Activated B cell treated with CpG ODN at 0.5 μM for 24 hours (primary cell): Measurements from ENCODE around the gene ZNF512. TPM values are rescaled to one million over a fixed set of nuclear protein-coding genes. Genes with fewer than 3 reads are reported as not detected.
A peak's percentile ranks its signal among the peaks of the same experiment; 100 is the strongest.

Source experiments
- ATAC-seq: fragments of 200-7000 bp; cut with Tn5 transposase; one replicate; pipeline ENCODE4 v1.10.0; 2021; ENCODE audit warnings: low read depth, mild to moderate bottlenecking, moderate library complexity
- CTCF ChIA-PET: fragments of 350-600 bp; sonication (Branson Sonifier 250); formaldehyde crosslinking; loops from one replicate; lab custom pipeline; 2021; ENCODE audit warnings: antibody characterized with exemption; lab: Charles Lee
- POLR2A ChIA-PET: fragments of 350-600 bp; sonication (Branson Sonifier 250); formaldehyde crosslinking; loops from one replicate; lab custom pipeline; 2021; ENCODE audit warnings: antibody characterized with exemption; lab: Charles Lee
- DNase-seq: peaks from one replicate; pipeline ENCODE4 v3.0.0; 2022
- H3K27ac Mint-ChIP-seq: one replicate; pipeline ENCODE4 v1.8.0; 2020; ENCODE audit warnings: mixed read lengths
- H3K27me3 Mint-ChIP-seq: one replicate; pipeline ENCODE4 v1.8.0; 2021; ENCODE audit warnings: mixed read lengths
- H3K36me3 Mint-ChIP-seq: one replicate; pipeline ENCODE4 v1.8.0; 2021; ENCODE audit warnings: low read depth, mixed read lengths
- H3K4me1 Mint-ChIP-seq: one replicate; pipeline ENCODE4 v1.8.0; 2021; ENCODE audit warnings: mixed read lengths
- H3K4me3 Mint-ChIP-seq: one replicate; pipeline ENCODE4 v1.8.0; 2020; ENCODE audit warnings: mild to moderate bottlenecking, mixed read lengths
- H3K9me3 Mint-ChIP-seq: one replicate; pipeline ENCODE4 v1.8.0; 2020; ENCODE audit warnings: mixed read lengths
- intact Hi-C: fragments of 100-400 bp; cut with micrococcal nuclease; formaldehyde crosslinking; loops from one replicate; pipeline ENCODE4 v1.15.1; 2024
- total RNA-seq: library from RNA; stranded (reverse); gene quantifications from 2 replicates; pipeline ENCODE4 v1.2.3, GENCODE V29; 2022
- TF ChIP-seq, protein P1 (sequence below): fragments of 200-600 bp; IDR thresholded peaks from one replicate; pipeline ENCODE4 v1.8.0; 2022; ENCODE audit warnings: antibody characterized with exemption, mild to moderate bottlenecking

The ZNF512 gene
- total RNA-seq, 1 donor from 2014 or later: 48.7 TPM

DNA sequence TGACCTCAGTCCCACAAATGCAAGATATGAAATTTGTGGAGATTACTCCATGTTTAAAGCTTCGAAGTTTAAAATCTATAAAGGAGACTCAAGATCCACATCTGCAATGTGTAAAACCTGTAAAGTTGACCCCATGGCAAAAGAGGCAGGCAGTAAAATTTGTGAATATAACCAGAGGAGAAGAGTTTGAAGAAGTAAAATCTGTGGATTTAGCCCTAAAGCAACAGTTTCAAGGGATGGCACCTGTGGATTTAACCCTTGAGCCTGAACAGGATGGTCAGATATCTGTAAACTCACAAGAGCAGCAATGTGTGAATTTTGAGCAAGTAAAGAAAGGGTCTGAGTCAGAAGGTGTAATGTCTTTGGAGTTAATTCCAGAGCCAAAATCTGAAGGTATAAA lies 11.2 kb upstream of the ZNF512 start:
- POLR2A ChIA-PET: no interaction called here
- DNase-seq (no peak), ATAC-seq (no peak)
- Mint-ChIP-seq H3K4me3 (no peak overlapping the region), H3K36me3 (no peaks in the 10 kb centered on the region), H3K9me3 (peaks cover 4% of the 10 kb centered on the region), H3K27ac (no peak overlapping the region), H3K27me3 (peaks cover 25% of the 10 kb centered on the region), H3K4me1 (no peaks in the 10 kb centered on the region)
- intact Hi-C loops: no loop called here
- CTCF ChIA-PET: no interaction called here
- TF ChIP-seq, protein P1, sequence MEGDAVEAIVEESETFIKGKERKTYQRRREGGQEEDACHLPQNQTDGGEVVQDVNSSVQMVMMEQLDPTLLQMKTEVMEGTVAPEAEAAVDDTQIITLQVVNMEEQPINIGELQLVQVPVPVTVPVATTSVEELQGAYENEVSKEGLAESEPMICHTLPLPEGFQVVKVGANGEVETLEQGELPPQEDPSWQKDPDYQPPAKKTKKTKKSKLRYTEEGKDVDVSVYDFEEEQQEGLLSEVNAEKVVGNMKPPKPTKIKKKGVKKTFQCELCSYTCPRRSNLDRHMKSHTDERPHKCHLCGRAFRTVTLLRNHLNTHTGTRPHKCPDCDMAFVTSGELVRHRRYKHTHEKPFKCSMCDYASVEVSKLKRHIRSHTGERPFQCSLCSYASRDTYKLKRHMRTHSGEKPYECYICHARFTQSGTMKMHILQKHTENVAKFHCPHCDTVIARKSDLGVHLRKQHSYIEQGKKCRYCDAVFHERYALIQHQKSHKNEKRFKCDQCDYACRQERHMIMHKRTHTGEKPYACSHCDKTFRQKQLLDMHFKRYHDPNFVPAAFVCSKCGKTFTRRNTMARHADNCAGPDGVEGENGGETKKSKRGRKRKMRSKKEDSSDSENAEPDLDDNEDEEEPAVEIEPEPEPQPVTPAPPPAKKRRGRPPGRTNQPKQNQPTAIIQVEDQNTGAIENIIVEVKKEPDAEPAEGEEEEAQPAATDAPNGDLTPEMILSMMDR: no peak

DNA sequence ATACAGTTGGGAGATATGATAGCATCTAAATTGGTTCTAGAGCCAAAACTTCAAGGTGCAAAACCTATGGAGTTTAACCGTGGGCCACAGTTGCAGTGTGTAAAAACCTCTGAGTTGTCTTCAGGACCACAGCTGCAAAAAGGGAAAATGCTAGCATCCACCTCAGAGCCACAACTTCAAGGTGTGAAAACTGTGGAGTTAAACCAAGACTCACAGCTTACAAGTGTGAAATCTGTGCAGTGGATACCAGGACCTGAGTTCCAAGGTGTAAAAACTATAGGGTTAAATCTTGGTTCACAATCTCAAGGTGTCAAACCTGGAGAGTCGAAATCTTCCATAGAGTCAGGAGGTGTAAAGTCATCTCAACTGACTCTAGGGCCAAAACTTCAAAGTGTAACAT lies 10.4 kb upstream of the ZNF512 start:
- intact Hi-C loops: no loop called here
- TF ChIP-seq, protein P1: no peak
- DNase-seq: no peak
- Mint-ChIP-seq H3K27me3 (peaks cover 18% of the 10 kb centered on the region), H3K4me3 (no peak overlapping the region), H3K36me3 (no peaks in the 10 kb centered on the region), H3K9me3 (peaks cover 4% of the 10 kb centered on the region), H3K4me1 (no peaks in the 10 kb centered on the region), H3K27ac (no peak overlapping the region)
- ATAC-seq: no peak
- ChIA-PET POLR2A (no interaction called here), CTCF (no interaction called here)

DNA sequence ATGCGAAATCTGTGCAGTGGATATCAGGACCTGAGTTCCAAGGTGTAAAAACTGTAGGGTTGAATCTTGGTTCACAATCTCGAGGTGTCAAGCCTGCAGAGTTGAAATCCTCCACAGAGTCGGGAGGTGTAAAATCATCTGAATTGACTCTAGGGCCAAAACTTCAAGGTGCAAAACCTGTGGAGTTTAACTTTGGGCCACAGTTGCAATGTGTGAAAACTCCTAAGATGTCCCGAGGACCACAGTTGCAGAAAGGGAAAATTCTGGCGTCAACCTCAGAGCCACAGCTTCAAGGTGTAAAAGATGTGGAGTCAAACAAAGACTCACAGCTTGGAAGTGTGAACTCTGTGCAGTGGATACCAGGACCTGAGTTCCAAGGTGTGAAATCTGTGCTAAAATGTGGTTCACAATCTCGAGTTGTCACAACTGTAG lies 9.8 kb upstream of the ZNF512 start:
- Mint-ChIP-seq H3K4me3 (no peak overlapping the region), H3K9me3 (peaks cover 8% of the 10 kb centered on the region), H3K27ac (no peak overlapping the region), H3K4me1 (no peaks in the 10 kb centered on the region), H3K27me3 (peaks cover 20% of the 10 kb centered on the region), H3K36me3 (no peaks in the 10 kb centered on the region)
- POLR2A ChIA-PET: no interaction called here
- TF ChIP-seq, protein P1: no peak
- intact Hi-C loops: no loop called here
- ATAC-seq: no peak
- no peak for DNase-seq
- CTCF ChIA-PET: interaction anchor here (0.5 kb wide), 1 partner anchor 9 kb away, joined by 3 read pairs; no protein-coding TSS in a partner anchor

DNA sequence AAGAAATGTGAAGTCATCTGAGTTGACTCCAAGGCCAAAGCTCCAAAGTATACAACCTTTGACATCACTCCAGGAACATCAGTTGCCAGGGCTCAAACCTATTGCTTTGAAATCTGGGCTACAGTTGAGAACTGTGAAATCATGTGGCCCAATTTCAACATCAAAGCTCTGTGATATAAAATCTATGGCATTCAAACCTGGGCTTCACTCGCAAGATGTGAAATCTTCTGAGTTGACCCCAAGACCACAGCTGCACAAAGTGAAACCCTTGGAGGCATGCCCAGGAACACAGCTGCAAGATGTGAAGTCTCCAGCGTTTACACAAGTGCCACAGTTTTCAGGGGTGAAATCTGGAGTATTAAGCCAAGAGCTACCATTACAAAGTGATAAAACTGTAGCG lies 9.4 kb upstream of the ZNF512 start:
- Mint-ChIP-seq H3K36me3 (no peaks in the 10 kb centered on the region), H3K9me3 (peaks cover 8% of the 10 kb centered on the region), H3K4me1 (no peaks in the 10 kb centered on the region), H3K27ac (no peak overlapping the region), H3K27me3 (peaks cover 16% of the 10 kb centered on the region), H3K4me3 (no peak overlapping the region)
- TF ChIP-seq, protein P1: no peak
- CTCF ChIA-PET: interaction anchor here (0.5 kb wide), 1 partner anchor 10 kb away, joined by 3 read pairs; no protein-coding TSS in a partner anchor
- ATAC-seq (no peak), DNase-seq (no peak)
- POLR2A ChIA-PET: no interaction called here
- intact Hi-C loops: no loop called here

DNA sequence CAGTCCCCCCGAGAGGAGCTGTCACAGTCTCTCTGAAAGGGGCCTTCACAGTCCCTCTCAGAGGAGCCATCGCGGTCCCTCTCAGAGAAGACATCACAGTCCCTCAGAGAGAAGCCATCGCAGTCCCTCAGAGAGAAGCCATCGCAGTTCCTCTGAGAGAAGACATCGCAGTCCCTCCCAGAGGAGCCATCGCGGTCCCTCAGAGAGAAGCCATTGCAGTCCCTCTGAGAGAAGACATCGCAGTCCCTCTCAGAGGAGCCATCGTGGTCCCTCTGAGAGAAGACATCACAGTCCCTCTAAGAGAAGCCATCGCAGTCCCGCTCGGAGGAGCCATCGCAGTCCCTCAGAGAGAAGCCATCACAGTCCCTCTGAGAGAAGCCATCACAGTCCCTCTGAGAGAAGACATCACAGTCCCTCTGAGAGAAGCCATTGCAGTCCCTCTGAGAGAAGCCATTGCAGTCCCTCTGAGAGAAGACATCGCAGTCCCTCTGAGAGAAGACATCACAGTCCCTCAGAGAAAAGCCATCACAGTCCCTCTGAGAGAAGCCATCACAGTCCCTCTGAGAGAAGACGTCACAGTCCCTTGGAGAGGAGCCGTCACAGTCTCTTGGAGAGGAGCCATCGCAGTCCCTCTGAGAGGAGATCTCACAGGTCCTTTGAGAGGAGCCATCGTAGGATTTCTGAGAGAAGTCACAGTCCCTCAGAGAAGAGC lies 1.3 kb upstream of the ZNF512 start:
- H3K9me3 Mint-ChIP-seq: peaks cover 18% of the 10 kb centered on the region
- TF ChIP-seq, protein P1: no peak
- CTCF ChIA-PET: no interaction called here
- DNase-seq (peak; percentile 18), ATAC-seq (no peak)
- peak overlapping the region; percentile 18 for H3K27ac Mint-ChIP-seq
- H3K36me3 Mint-ChIP-seq: peaks cover 24% of the 10 kb centered on the region
- POLR2A ChIA-PET: interaction anchor here (1.3 to 1.5 kb wide), 3 partner anchors 7 to 1289 kb away, joined by 3 to 5 read pairs (median 3); partner anchors contain the start of genes OST4 and TRMT61B
- peak overlapping the region; percentile 97 for H3K4me3 Mint-ChIP-seq
- intact Hi-C loops: loop anchor here (1.0 to 10.0 kb wide), 6 partner anchors 92 to 497 kb away; partner anchors contain the start of genes CAD, EIF2B4, IFT172 and KHK
- peaks cover 40% of the 10 kb centered on the region for H3K4me1 Mint-ChIP-seq
- H3K27me3 Mint-ChIP-seq: peaks cover 7% of the 10 kb centered on the region
